GM12864 (cell line): ENCODE results near the gene CRK.

Experiments used
- DNase-seq: peaks from one replicate; pipeline ENCODE4 v3.0.0-alpha.2; 2011; ENCODE audit warnings: low read depth
- H3K4me3 ChIP-seq: 2 replicates; pipeline ENCODE4 v1.5.1; 2011; ENCODE audit warnings: mild to moderate bottlenecking, low read depth, low read length, control low read depth
- CTCF ChIP-seq: IDR thresholded peaks from 2 replicates; pipeline ENCODE4 v1.5.1; 2011; ENCODE audit warnings: low read depth, mild to moderate bottlenecking, moderate library complexity, low read length, control low read depth, inconsistent platforms; ENCODE audit errors: missing control alignments

CRK gene

GRCh38 chr17:1438593-1439083 lies 17.4 kb downstream of the CRK start:
- DNase-seq, result no peak
- H3K4me3 ChIP-seq, result no peak overlapping the region

GRCh38 chr17:1435326-1435725 lies 20.7 kb downstream of the CRK start:
- H3K4me3 ChIP-seq, result no peak overlapping the region
- DNase-seq, result no peak
- TF ChIP-seq CTCF, result no peak

More at GRCh38 chr17:1438593-1439083, 17.4 kb downstream of the CRK start:
- no peak for TF ChIP-seq CTCF

- TF ChIP-seq CTCF, result no peak
- DNase-seq, result no peak
- no peak overlapping the region for H3K4me3 ChIP-seq
Measured at GRCh38 chr17:1434150-1434549, 21.9 kb downstream of the CRK start.

GRCh38 chr17:1431631-1432104 lies 24.4 kb downstream of the CRK start:
- H3K4me3 ChIP-seq, result no peak overlapping the region
- peak; percentile 46 for DNase-seq
- no peak for TF ChIP-seq CTCF

- no peak for TF ChIP-seq CTCF
- no peak overlapping the region for H3K4me3 ChIP-seq
- DNase-seq, result no peak
Measured at GRCh38 chr17:1423456-1424135, 32.4 kb downstream of the CRK start.

GRCh38 chr17:1422885-1423284 lies 33.1 kb downstream of the CRK start:
- TF ChIP-seq CTCF, result no peak
- no peak for DNase-seq
- no peak overlapping the region for H3K4me3 ChIP-seq

- DNase-seq, result no peak
- no peak overlapping the region for H3K4me3 ChIP-seq
- TF ChIP-seq CTCF, result no peak
Measured at GRCh38 chr17:1421470-1421869, 34.6 kb downstream of the CRK start.
